ENCODE data around the gene PAIP2B.

DNA sequence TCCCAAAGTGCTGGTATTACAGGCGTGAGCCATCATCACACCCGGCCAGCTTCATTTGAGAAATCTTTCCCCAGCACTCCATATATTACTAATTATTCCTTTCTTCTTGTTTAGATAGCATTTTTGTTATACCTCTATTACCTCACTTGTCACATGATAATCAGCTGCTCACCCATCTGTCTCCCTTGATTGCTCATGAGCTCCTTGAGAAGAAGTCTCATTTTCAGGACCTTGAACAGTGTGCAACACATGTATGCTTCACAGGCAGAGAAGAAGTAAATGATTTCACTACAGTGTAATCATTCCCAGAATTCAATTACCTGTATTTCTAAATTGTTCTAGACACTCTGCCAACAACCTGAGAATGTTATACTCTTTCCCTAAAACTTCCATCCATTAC, 6.2 kb downstream of the PAIP2B start:
- no peak for TF ChIP-seq ELF4 (IDR thresholded peaks at IDR 0.05)
- TF ChIP-seq SP1 (IDR thresholded peaks at IDR 0.05): no peak
- TF ChIP-seq TARDBP (IDR thresholded peaks at IDR 0.05): no peak
- no peak for TF ChIP-seq SUZ12 (IDR thresholded peaks at IDR 0.05)
- TF ChIP-seq LEF1 (IDR thresholded peaks at IDR 0.05; ENCODE audit: borderline replicate concordance): no peak
- TF ChIP-seq PKNOX1 (IDR thresholded peaks at IDR 0.05): no peak
- no peak for TF ChIP-seq HDGF (IDR thresholded peaks at IDR 0.05; ENCODE audit: borderline replicate concordance)
- TF ChIP-seq FOXM1 (IDR thresholded peaks at IDR 0.05; ENCODE audit: borderline replicate concordance): no peak
- TF ChIP-seq FOXK2 (IDR thresholded peaks at IDR 0.05): no peak
- TF ChIP-seq NFRKB (IDR thresholded peaks at IDR 0.05): no peak
- no peak for TF ChIP-seq FOXA1 (IDR thresholded peaks at IDR 0.05)
- no peak for TF ChIP-seq ARNT (IDR thresholded peaks at IDR 0.05)
- TF ChIP-seq ZNF384 (IDR thresholded peaks at IDR 0.05): no peak

All from HEK293T (cell line).